T-helper 9 cell (primary cell): ENCODE data around the gene CNST.
"Not testable (repeated sequence)": the region's sequence is repeated elsewhere in the genome, so short reads cannot be mapped to it uniquely, and the experiment has no call there.

Experiments used
- DNase-seq: peaks from one replicate; pipeline ENCODE4 v3.0.0-alpha.2; 2020

Gene CNST

DNA sequence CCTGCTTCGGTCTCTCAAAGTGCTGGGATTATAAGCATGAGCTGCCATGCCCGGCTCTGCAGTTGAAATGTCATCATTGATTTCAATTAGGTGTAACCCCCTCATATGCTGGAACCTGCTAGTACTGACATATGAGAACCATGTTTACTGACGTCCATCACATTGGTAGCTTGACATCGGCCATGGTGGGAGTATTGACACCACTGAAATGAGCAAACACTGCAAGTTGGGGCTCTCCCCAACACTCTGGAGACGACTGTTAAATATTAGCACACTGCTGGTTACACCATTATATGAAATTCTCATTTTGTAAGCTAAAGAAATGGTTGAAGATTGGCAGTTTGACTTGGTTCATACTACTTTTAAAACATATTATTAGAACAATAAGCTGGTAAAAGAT is 63.7 kb downstream of the CNST start:
- DNase-seq = no peak

DNA sequence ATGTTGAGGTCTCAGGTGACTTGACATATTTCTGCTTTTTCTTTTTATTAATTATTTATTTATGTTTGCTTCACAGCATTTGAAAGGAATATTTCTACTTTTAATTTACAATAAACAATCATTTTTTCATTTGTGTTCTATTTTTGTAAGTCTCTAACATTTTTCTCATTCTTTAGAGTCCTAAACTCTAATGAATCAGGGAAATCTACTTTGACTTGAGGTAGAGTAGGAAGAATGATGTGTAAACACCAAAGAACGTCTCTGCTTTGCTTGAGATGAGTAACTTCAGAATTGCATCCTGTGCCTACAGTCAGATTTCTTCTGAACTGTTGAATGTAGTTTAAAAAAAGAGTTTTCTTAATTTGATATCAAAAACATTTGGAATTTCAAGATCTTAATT is 65.2 kb downstream of the CNST start:
- DNase-seq = no peak

DNA sequence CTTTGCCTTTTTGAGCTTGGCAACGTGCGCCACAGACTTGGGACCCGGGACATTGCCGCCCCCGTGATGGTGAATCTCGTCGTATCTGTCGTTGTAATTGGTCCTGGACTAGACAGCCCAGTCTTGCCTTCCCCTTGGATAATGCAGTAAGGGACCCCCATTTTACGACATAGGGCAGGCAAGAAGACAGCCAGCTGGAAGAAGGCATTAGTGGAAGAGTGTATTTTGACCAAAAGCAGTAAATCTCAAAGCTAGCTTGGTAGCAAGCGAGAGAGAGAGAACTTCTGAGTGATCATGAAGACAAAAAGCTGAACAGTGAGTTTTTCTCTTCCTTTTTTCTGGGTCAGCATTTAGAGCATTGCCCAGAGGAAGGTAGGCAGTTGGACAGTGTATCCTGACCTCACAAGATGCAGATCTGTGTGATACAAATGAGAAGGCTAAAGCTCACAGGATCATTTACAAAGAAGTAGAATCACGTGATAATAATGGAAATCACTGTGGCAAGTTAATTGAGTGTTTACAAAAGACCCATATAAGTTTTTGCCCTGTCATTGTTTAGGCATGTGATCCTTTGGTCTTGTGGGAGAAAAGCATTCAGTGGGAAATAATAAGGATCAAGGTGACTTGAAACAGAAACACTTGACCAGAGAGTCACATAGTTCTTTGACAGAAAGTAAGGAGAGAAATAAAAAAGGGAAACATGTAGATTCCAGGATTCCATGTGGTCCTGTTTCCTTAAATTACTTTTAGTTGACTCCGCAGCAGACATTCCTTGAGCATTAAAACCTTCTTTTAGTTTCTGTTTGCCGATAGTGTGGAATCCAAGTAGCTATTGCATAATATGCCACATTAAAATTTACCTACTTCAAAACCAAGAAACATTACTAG is 66.3 kb downstream of the CNST start:
- DNase-seq = no peak

DNA sequence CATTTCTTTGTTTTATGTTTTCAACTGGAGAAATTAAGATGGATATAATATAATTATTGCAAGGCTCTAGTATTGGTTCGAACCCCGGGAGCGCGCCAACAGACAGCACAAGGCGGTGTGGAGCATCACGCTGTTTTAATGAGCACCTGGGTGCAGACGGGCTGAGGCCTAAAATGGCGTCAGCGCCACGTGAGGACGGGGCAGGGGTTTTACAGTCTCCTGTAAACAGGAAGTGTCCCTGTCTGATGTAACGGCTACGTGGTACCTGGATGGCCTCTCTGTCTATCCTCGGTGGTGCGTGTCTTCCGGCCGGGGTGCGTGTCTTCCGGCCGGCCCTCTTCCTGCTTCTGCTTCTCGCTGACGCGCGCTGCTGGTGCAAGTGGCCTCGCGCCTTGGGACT is 68.4 kb downstream of the CNST start:
- DNase-seq = not testable (repeated sequence)

DNA sequence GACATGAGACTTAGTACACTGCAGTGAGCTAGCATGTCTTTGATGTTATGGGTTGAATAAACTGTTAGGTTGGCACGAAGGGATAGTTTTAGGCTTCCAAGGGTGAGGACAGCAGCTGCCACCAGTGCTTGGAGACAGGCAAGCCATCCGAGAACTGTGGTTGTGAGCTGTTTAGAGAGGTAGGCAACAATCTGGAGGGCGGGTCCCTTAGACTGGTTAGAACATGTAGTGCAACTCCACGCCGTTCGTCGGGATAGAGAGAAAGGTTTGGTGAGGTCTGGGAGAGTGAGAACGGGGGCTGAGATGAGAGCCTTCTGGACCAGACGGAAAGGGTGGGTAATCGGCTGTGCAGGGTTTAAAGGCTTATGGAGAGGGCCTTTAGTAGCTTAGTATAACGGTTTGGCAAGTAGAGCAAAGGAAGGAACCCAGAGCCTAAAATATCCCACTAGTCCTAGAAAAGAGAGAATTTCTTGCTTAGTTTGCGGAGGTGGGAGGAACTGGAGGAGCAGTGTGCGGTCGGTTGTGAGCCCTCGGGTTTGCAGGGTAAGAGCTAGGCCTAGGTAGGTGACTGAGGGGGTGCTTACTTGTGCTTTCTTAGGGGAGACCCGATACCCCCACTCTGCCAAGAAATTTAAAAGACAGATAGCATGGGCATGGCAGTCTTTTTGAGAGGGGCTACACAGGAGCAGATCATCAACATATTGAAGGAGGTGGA is 72.8 kb downstream of the CNST start:
- DNase-seq = no peak

DNA sequence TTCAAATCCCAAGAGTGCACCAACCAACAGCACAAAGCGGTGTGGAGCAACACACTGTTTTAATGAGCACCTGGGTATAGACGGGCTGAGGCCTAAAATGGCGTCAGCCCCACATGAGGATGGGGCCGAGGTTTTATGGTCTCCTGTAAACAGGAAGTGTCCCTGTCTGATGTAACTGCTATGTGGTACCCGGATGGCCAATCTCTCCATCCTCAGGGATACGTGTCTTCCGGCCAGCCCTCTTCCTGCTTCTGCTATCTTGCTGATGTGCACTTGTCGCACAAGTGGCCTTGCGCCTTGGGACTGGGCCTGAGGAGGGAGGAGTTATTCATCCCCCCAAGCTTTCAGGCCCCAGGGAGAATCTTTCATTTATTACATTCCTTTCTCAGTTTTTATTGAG is 73.5 kb downstream of the CNST start:
- no peak for DNase-seq

DNA sequence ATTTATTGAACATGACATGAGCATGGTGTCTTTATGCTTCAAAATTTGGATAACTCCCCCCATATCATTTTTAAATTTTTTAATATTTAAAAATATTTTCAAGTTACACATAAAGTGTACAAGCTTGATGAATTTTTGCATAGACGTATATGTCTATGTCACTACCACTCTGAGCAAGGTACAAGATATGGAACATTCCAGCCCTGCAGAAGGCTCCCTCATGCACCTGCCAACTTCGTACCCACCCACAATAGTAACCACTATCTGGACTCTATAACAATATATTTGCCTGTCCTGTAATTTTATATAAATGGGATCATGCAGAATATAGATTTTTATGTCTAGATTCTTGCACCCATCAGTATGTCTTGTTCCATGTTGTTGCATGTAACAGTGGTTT is 74.5 kb downstream of the CNST start:
- no peak for DNase-seq

DNA sequence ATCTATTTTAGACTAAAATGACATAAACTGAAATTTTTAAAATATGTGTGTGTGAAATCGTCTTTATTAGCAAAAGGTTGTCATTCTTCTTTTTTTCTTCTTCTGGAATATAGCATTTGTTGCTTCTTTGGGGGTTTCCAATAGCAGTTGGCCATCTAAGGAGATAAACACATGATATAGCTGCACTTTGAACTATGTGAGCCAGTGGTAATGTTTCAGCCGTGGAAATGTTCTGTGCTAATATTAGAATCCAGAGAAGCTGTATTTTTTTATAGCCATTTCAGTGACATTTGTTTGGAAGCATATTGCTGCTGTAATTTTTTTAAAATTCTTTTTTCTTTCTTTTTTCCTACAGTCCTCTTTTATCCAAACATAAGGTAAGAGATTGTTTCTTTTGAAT is 75.1 kb downstream of the CNST start:
- no peak for DNase-seq

DNA sequence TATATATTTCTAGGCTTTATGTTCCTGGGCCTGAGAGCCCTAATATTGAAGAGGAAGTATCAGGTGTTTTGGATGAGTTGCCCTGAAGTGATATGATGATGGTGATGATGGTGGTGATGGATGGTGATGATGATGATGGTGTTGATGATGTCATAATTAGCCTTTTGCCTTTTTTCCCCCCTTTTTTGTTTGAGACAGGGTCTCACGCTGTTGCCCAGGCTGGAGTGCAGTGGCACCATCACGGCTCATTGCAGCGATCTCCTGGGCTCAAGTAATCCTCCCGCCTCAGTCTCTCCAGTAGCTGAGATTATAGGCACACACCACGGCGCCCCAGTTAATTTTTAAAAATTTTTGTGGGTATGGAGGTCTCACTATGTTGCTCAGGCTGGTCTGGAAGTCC is 76.5 kb downstream of the CNST start:
- DNase-seq = no peak

DNA sequence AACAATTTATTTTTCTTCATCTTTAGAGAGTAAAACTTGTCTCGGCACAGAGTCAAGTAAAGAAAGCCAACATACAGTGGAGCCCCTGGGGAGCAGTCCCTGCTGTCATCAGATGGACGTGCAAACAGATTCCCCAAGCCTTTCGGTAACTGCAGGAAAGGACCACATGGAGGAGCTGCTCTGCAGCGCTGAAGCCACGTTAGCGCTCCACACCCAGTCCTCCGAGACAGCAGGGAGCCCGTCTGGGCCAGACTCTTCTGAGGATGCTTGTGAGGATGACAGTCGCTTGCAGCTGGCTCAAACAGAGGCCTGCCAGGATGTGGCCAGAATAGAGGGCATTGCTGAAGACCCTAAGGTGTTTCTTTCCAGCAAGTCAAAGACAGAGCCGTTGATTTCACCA is 80.9 kb downstream of the CNST start:
- DNase-seq = no peak

DNA sequence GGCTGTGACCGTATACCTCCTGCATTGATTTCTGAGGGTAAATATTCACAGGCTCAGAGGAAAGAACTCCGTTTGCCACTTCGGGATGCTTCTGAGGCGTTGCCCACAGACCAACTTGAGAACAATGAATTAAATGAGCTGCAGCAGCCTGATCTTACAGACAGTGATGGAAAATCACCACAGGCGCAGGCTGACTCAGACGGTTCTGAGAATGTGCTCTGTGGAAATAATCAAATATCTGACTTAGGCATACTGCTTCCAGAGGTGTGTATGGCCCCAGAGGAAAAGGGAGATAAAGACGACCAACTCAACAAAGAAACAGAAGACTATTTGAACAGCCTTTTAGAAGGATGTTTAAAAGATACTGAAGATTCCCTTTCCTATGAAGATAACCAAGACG is 81.3 kb downstream of the CNST start:
- DNase-seq = no peak

DNA sequence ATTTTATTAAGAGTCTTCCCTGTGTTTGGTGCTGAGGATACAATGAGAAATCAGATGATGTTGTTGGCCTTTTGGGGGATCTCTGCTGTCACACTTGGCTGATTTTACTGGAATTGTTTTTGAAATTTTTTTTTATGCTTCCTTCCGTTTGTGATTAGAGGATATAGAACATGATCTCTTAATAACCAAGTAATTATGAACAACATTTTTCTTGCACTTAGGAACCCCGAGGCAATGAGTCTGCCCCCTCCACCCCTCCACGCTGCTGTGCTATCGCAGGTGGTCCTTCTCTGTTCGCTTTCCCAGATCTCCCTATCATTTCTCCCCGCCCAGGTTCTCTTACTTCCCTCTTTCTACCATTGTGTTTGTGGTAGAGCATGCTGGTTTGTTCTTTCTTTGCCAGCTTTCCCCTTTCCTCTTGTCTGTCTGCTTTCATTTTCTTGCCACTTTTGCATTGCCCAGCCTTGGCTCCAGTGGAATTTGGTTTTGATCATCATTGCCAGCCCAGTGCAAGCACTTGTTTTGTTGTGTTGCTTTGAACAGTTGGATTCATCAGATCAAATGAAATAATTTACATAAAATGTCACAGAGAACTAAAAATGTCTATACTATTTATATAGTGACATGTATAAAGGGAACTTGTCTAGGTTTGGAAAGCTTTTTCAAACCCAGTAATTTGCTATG is 84.9 kb downstream of the CNST start:
- no peak for DNase-seq

DNA sequence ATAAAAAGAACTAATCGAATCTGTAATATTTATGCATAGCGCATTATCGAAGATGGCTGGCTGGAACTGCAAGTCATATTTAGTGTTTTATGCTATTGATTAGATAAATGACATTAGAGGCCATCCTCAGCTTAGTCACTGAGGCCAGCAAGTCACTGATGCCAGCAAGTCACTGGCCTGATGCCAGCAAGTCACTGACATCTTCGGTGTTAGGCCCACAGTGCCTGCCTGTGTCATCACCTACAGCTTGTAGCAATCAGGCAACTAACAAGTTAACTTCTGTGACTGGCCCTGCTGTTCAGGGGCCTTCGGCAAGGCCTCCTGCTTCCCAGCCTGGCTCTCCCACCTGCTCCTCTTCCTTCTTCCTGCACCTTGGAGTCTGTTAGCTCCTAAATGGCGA is 92.3 kb downstream of the CNST start:
- no peak for DNase-seq

DNA sequence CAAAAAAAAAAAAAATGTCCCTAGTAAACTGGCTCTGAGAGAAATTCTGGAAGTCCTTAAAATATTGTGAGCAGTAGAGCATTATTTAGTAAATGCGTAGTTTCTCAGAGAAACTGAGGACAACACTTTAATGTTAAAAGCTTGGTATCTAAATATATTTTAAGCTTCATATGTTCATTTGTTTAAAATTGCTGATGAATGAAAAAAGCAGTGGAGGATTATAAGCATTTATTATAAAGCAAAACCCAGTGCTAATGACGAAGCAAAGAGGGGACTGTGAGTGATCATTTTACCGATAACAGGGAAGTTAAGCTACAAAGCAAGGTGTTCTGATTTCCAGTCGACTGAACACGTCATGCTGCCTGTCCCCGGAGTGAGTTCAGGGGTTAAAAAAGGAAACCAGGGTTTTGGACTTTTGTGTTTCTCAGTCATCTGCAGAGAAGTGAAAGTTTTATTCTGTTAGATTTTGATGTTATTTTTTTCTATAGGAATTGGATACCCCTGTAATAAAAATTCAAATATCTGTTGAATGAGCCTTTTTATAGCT is 93.4 kb downstream of the CNST start:
- no peak for DNase-seq

DNA sequence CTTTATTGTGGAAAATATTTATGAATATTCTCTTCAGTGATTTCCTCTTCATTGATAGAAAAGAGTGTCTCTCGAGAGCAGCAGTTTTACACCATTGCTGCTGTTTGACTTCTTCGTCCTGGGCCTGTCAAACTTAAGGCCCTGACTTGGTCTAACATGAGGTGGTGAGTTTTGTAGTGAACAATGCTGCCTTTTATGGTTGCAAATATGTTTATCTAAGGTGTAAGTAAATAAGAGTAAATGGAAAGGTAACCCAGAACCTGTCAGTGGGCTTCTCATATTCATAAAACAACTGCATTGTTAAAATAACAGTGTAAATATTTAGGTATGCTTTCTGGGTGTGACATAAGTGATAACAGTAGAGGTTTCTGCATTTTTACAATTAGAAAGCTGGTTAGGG is 95.2 kb downstream of the CNST start:
- no peak for DNase-seq

DNA sequence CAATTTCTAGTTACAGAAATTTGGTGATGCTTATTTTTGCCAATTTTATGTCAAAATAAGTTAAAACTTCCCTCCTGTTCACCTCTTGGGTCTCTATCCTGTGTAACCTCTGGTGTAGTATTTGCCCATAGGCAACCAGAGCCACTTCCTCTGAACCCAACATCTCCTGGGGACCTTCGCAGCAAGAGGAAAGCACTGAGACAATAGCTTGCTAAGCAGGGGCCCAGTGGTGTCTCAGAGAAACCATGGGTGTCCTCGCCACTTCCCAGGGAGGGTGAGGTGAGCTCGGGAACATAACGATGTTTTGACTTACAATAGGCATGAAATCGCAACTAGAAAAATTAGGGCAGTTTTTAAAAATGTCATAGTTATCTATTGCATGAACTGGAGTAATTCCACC is 101.5 kb downstream of the CNST start:
- DNase-seq = no peak

DNA sequence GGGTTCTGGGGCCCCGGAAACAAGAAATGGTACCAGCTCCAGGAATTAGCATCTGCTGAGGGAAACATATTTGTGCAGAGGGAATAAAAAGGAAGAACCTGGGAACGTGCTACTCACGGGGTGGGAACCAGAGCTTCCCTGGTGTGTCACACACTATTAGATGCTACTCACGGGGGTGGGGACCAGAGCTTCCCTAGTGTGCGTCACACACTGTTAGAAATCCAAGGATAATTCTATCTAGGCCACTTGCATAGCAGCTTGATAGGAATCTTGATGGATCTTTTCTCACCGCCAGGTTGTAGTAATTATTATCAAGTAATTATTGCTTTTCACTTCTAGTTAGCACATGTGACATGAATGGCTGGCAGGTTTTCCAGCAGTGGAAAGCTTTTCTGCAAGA is 103.4 kb downstream of the CNST start:
- no peak for DNase-seq

DNA sequence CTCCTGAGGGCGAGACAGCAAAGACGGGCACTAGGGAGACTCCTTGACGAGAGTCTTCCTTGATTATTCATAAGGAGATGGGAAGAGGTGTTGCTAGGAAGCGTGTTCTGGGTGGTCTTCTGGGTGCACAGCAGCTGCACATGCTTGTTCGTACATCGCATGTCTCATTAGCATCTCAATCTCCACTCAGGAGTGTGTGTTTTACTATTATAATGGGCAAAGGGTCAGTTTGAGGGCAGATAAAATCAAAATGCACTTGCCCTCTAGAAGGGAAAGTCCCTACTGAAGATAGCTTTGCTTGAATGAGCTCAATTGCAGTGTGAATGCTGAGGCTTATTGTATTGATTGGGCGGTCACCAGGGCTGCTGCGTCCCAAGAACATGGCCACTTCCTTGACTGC is 107.8 kb downstream of the CNST start:
- no peak for DNase-seq

DNA sequence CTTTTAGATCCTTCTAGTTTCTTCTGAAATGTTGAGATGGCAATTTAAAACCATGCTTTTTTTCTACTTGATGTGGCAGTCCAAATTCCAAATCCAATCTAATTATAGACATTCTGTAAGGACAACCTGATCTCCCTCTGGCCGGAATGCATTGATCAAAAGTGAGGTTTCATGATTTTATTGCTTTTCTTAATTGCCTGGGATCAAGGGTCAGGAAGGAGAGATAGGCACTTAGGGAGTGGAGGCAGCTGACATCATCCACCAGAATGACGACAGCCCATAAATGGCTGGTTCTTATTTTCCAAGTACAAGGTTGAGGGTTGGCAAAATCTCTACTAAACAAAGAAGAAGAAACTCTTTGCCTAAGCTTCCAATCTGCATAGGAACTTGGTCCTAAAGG is 111.6 kb downstream of the CNST start:
- DNase-seq = no peak

DNA sequence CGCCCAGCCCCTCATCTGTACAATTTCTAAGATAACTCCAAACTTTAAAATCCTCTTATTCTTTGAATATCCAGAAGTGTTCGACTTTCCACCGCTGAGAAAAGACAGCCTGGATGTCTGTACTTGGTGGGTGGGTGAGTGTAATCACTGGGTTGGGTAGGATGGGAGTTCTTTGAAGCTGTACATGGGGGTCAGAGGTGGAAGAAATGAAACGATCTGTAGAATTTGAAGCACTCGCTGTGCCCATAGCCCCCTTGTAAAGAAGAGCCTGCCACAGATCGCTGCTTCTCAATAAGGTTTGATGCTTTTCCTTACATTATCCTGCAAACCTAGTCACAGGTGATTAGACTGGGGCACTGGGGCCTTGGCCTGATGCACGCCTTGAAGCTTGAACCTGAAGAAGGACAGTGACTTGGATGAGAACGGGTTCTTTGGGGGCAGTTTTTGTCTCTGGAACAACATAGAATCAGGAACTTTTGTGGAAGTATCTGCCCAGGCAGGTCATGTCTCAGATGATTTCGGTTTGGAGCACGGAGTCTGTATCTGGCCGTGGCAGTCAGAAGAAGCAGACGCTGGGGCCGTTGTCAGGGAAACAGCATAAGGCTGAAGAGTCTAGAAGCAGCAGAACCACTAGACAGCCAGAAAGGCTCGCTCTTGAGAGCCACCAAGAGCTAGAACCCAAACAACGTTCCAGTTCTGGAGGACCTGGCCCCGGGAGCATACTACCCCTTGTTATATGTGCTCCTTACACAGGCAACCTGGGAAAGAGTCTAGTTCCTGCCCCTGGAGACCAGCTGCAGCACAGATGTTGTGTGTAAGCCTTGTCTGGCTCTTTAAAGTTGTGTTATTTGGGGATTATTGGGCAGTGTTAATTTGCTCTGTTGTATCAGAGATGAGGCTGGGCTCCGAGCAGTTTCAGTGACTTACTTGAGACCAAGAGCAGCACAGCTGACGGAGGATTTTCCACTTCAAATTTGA is 112.8 kb downstream of the CNST start:
- no peak for DNase-seq

DNA sequence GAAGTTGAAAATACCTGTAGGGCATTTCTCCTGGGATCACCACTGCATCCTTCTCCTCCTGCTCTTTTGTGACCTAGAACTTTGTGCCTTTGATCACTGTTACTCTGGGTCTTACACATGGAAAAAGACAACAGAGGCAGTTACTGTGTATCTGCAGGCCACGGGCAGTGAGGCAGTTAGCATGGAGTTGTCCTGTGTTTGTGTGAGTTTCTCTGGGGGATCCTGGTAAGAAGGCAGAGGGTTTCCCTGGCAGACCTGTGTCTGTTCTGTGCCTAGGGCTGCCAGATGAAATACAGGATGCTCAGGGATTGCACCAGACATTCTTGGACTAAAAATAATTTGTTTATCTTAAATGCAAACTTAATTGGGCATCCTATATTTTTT is 113.5 kb downstream of the CNST start:
- no peak for DNase-seq

DNA sequence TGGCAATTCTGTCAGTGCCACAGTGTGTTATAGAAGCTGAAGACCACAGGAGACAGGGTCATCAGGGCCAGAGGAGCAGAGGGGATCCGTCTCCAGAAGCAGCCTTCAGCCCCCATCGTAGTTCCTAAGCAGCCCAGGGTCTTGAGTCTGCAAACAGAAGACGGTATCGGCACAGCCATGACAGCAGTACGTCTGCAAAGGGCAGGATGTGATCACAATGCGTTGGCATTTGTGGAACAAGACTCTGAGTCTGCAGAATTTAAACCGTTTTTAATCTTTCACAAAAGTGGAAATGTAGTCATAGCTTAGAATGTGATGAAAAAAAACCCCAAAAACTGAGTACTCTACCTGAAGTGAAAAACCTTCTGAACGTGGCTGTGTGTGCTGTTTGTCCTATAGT is 113.9 kb downstream of the CNST start:
- no peak for DNase-seq
